SK-N-DZ (cell line): ENCODE results near the gene SPAG4.

Experiments used
- DNase-seq: peaks from one replicate; pipeline ENCODE4 v3.0.0-alpha.2; 2015; ENCODE audit warnings: low spot score

Gene SPAG4

DNA sequence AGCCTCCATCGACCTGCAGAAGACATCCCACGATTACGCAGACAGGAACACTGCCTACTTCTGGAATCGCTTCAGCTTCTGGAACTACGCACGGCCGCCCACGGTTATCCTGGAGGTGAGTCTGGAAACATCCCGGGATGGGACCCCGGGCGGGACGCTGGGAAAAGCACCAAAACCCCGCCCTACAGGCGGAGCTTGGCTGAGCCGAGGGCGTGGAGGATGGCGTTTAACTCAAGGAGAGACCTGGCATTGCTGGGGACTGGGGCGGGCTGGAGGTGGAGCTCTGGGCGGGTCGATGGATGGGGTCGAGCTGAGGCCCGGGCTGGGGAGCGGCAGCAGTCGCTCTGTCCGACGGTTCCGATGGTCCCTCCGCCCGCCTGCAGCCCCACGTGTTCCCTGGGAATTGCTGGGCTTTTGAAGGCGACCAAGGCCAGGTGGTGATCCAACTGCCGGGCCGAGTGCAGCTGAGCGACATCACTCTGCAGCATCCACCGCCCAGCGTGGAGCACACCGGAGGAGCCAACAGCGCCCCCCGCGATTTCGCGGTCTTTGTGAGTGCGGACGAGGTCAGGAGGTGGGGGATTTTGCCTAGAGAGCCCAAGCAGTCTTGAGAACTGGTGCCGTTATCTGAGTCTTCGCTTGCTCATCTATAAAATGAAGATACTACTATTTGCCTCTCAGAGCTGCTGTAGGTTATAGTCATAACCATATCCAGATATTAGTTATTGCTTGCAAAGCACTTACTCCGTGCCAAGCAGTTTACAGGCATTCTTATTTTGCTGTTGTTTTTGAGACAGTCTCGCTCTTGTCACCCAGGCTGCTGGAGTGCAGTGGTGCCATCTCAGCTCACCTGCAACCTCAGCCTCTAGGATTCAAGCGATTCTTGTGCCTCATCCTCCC lies 3.8 kb downstream of the SPAG4 start:
- peak; percentile 95 for DNase-seq

DNA sequence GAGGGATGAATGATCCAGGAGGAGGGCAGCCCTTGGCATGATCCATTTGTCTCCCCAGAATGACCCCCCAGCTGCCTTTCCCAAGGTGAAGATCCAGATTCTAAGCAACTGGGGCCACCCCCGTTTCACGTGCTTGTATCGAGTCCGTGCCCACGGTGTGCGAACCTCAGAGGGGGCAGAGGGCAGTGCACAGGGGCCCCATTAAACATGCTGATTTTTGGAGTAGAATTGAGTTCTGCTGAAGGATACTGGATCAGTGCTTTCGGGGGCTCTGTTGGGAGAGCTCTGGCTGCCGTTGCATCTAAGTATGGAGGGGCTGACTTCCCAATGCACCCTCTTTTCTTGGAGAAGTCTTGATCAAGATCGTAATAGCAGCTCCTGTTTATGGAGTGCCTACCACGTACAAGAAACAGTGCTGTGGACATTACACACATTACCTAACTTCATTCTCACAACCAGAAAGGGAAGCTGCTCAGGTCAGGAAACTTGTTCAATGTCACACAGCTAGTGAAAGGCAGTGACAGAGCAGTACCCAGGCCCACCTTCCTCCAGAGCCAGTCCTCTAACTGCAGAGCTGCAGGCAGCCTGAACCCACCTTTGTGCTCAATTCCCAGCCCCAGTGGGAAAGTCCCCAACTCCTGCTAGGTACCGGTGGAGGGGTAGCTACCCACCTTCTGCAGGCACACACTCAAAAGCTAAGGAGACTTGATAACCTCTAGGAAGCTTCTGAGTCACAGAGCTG lies 5.4 kb downstream of the SPAG4 start:
- DNase-seq: no peak

DNA sequence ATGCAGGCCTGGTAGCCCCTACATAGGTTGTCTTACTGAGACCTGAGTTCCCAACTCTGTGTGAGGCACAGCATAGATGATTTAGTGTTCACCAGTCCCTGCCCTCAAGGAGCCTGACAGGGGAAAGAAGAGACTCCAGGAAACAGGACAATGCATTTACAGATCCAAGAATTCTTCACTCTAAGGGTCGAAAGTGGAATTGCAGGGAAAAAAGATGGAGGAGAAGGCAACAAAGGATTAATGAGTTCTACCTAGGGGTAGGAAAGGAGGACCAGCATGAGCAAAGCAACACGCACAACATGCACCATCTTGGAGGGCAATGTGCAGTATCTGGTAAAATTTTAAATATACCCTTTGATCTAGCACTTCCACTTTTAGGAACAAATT lies 5.9 kb downstream of the SPAG4 start:
- no peak for DNase-seq

DNA sequence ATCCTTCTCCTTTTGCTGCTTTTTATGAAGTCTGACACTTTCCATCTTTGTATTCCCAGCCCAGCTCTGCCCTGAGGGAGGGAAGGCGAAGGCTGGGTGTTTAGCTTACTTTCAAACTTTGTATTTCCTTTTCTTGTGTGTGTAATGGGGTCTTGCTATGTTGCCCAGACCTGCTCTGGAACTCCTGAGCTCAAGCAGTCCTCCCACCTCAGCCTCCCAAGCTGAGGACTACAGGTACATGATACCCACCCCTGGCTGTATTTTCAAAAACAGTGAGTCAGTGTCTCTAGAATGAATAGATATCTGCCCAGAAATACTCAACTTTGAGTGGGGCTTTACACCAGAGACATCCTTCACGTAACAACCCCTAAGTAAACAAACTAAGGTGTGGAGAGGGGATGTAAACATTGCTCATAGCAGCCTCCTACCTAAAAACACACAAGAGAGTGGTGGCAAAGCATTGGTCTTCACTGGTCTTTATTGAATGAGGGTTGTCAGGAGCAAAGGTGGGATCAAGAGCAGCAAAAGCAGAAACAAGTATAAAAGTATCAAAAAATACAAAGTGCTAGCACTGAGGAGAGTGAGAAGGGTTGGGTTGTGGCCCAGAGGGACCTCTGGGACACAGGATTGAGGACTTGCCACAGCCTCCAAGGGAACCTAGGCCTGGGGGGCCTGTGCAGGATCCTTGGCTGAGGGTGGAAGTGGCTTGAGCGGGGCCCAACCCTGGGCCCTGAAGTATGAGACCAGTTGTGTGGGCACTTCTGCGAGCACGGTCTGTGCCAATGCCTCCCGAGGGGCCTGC lies 10.2 kb downstream of the SPAG4 start:
- DNase-seq: no peak

DNA sequence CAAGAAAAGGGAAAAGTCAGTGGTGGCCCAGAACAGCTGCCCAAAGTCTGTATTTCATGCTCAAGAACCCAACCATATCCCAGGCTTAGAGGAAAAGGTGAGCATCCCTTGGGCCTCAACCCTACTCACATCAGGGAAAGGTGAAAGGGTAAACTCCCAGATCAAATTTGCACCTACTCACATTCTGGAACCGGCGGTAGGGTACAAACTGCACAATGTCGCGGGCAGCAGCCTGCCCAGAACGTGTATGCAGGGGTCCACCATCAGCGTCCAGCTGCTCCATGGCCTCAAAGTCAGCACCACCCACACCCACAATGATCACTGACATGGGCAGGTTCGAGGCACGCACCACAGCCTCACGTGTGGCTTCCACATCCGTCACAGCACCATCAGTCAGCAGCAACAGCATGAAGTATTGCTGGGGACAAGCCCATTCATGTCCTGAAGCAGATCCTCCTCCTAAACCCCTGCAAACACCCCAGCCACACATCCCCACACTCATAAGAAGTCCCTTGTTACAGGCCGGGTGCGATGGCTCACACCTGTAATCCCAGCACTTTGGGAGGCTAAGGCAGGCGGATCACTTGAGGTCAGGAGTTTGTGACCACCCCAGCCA lies 10.9 kb downstream of the SPAG4 start:
- DNase-seq: no peak

DNA sequence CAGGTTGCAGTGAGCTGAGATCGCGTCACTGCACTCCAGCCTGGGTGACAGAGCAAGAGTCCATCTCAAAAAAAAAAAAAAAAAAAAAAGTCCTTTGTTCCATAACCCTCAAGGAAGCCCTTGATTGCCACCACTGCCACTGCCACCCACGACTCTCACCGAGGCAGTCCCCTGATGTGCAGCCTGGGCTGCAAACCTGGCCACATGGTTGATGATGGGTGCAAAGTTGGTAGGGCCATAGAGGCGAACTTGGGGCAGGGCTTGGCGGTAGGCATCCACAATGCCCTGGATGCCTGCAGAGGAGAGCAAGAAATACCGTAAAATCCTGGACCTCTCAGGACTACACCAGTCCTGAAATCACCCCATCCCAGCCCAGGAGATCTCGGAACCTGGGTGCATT lies 11.5 kb downstream of the SPAG4 start:
- no peak for DNase-seq

DNA sequence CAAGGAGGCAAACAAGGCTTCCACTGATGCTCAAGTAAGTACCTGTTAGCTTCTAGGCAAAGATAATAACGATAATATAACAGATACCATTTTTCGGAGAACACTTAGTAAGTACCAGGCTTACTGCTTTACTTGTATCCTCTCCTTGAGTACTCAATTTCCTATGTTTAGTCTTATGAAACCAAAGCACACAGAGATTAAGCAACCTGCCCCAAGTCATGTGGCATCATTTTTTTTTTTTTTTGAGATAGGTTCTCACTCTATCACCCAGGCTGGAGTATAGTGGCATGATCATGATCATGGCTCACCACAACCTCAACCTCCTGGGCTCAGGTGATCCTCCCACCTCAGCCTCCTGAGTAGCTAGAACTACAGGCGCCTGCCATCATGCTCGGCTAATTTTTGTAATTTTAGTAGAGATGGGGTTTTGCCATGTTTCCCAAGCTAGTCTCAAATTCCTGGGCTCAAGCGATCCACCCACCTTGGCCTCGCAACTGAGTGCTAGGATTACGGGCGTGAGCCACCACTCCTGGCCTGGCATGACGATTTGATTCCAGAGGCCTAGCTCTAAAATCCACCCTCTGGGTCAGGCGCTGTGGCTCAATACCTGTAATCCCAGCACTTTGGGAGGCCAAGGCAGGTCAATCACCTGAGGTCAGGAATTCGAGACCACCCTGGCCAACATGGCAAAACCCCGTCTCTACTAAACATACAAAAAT lies 14.0 kb downstream of the SPAG4 start:
- DNase-seq: no peak

DNA sequence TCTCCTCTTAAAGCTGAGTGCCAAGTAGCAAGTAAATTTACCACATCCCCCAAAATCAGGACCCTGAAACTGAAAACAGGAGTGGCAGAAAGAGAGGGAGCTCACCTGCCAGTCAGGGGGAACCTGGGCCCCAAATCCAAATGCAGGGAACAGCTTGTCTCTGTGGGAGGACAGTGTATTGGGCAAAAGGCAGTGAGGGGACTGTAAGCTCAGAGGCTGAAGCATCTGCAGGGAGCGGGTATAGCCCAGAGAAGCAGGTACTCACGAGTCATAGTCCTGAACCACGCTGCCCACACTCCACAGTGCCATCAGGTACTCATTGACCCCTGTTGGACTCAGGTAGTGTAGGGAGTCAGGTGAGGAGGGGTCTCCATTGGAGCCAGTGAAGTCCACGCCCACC lies 15.0 kb downstream of the SPAG4 start:
- DNase-seq: no peak

DNA sequence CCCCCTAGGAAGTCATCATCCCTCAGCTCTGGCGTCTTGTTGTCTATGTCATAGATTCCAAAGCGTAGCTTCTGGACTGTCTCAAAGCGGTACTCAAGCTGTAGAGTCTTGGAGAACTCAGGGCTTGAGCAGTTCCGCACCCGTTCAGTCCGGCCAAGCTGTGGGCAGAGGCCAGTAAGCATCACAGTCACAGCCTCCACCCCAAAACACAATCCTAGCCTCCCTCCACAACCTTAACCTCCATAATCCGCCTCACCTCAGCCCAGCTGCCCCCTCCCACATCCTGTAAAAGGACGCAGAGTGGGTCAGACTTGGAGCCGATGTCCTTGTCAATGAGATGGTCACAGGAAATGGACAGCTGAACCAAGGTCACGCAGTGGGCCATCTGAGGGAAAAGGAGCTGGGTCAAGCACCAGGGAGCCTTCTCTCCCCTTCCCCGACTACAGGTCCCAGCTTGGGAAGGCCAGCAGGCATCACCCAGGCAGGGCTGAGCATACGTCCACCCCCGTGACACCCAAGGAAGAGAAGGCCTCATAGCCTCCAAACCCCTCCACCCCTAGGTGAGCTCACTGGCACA lies 17.0 kb downstream of the SPAG4 start:
- no peak for DNase-seq

DNA sequence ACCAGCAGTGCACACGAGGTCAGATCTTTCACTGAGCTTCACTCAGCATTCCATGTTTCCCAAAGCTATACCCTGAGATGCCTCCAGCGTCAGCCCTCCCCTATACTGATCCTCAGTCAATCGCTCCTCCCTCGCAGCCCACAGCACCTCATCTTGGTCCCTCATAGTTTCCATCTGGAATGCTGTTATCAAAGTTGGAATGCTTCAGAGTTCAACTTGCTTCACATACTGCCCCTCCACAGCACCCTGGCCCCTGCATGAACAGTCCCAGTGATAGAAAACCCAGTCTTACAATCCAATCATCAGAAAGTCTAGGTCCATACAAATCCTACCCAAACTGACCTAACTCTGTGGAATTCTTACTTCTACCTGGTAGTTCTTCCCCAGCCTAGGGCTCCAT lies 20.0 kb downstream of the SPAG4 start:
- DNase-seq: no peak

DNA sequence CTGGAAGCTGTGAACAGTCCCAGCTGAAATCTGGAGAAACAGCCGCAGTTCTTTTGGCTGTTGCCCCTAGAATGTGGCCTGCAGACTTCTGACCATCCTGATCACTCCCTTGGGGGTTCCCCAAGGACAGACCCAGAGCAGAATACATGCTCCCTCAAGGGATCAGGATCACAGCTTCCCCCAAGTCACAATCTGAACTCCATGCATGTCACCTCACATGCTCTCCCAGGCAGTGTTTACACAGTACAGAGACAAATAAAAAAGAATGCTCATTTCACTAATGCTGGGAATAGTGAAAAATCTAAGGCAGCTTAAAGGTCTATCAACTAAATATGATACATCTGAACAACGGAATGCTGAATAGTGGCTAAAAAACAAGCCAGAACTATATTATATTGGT lies 20.5 kb downstream of the SPAG4 start:
- DNase-seq: no peak

DNA sequence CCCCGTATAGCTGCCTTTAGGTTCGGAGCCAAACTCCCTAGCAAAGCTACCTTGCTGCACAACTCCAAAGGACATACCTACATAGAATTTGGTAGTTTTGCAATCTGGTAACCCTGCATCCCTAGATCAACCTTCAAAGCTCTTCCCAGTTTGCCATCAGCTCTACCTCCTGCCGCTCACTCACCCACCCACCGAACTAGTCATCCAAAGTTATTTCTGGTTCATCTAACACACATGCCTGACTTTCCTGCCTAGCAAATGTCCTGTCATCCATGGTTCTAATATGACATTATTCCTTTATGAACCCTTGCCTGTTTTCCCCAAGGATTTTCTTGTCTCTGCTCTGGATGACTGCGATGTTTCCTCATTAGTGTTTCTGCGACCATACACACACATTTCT lies 21.6 kb downstream of the SPAG4 start:
- DNase-seq: no peak

DNA sequence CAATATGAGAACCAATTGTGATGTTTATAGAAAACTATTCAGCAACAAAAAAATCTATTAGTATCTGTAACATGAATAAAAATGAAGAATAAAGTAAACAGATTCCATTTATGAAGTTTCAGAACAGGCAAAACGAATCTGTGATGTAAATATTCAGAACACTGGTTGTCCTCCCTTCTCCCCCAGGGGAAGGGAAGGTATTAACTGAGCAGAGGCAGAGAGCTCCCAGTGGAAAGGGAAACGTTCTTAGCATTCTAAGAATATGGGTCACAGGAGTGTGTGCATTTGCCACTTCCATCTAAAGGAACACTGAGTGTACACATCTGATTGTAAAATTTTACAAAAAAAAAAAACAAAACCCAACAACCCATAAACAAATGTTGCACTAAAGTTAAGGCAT lies 23.1 kb downstream of the SPAG4 start:
- DNase-seq: no peak

DNA sequence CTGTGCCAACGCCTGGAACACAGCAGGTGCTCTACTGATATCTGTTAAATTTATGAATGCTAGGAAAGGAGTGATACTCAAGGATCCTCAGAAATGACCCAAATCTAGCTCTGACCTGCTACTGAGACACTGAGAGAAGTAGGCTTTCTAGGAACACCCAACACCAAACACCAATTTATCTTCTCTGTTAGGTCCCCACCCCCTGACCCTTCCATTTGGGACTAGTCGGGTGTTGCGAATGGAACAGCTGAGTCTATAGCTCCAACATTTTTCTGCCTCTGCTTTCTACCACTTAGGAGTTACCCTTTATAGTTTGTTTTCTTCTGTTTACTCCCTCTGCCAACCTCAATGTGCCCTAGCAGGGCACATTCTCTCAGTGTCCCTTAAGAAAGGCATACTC lies 25.1 kb downstream of the SPAG4 start:
- no peak for DNase-seq

DNA sequence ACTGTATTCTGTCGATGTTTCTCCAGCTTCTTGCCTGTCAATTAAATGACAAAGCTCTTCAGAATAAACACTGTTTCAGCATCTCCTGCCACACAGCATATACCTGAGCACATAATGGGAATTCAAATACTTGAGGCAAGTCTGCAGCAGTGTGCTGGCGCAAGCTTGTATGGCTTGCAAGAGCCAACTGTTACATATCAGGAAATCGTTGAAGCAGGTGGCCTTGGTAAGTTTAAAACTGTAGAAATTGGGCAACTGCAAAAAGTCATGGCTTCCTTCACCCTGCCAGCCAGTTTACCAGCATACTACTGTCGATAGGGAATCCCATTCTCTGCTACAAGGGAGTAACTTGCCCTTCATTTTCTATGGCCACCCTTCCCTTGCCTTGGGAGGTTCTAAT lies 26.1 kb downstream of the SPAG4 start:
- DNase-seq: no peak

DNA sequence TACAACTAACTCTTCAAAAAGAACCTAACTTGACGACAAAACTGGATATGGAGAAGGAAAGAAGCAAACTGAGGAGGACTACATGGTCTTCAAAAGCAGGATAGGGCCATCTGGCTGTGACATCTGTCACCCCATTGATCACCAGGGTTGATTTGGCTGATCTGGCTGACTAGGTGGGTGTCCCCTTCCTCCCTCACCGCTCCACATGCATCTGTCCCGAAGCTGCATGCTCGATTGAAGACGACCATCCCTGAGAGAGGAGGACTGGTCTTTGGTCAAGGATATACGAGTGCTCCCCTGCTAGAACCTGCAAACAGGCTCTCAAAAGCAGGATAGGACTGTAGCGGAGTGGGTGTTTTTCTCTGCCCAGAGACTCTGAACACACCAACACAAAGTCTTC lies 27.4 kb downstream of the SPAG4 start:
- DNase-seq: no peak

DNA sequence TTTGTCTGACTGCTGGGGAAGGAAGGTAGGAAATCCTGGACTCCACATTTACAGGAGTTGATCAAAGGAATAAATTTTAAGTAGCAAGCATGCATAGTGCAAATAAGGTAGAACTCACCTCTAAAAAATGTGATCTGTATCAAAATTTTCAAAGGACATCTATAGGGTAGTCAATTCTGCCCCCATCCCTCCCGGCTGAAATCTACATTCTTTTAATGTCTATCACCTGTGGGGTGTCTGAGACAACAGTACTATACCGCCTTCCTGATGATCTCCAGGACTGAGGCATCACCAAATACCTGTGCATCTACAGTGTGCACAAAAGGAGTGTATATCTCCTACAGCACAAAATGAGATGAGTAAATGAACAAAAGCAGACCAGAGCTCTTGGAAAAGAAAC lies 29.2 kb downstream of the SPAG4 start:
- DNase-seq: no peak

DNA sequence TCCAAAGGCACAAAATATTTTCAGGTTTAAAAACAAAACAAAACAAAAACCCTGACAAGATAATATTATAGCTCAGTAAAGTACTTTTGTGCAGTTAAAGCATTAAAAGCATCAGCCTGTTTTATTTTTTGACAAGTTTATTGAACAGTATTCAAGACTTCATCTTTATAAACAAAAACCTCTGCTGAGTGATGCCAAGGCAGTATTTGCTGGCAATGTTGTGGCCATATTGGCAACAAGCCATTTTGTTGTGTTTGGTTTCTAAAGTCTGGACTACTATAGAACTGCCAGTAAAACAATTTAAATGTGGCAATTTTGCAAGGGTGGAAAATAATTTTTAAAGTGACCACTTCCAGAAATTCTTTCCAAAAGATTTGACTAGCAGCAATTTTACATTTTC lies 33.2 kb downstream of the SPAG4 start:
- DNase-seq: no peak

DNA sequence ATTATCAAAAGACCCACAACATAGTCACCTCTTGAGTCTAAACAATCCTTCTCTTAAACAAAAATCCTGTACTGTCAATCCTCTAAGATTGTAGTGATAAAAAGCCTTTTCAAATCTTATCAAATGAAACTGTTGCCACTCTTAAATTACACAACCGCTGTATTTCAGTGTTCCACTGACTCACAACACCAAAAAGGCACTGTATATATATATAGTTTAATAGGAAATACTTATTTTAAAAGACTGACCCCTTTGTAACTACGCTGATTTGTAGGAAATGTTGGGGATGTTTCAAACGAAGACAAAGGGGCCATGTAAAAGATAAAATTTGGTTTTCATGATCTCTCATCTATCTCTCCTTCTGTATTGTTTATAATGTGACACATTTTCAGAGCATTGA lies 35.0 kb downstream of the SPAG4 start:
- no peak for DNase-seq

DNA sequence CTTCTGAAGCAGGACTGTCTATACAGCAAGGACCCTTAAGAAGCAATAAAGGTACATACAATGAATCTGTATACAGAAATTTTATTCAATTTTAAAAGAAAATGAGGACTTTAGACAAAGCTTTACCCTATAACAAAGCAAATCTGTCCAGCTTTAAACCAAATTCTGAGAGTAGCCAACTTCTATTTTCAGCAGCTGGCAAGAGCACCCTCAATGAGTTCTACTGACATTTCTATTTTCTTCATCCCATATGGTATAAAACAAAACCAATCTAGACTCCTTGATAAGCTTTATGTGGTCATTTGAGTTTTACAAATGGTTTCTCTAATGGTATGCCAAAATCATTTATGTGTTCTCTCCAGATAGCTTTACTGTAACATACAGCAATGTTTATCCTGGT lies 36.3 kb downstream of the SPAG4 start:
- DNase-seq: no peak
